Myocyte (in vitro differentiated cells): ENCODE data around the gene PDSS2. TPM values are rescaled to one million over a fixed set of nuclear protein-coding genes. Genes with fewer than 3 reads are reported as not detected.
"Not testable (repeated sequence)": the region's sequence is repeated elsewhere in the genome, so short reads cannot be mapped to it uniquely, and the experiment has no call there.

Experiments used
- DNase-seq: peaks from one replicate; pipeline ENCODE4 v3.0.0-alpha.2; 2012; ENCODE audit warnings: low read depth
- total RNA-seq: library from RNA; depleted of rRNA; stranded (reverse); fragments of >200 nt; gene quantifications from 2 replicates; pipeline ENCODE4 v1.2.3, GENCODE V29; 2014

PDSS2 gene
- total RNA-seq, 1 donor from 2014 or later = 87.6 TPM

DNA sequence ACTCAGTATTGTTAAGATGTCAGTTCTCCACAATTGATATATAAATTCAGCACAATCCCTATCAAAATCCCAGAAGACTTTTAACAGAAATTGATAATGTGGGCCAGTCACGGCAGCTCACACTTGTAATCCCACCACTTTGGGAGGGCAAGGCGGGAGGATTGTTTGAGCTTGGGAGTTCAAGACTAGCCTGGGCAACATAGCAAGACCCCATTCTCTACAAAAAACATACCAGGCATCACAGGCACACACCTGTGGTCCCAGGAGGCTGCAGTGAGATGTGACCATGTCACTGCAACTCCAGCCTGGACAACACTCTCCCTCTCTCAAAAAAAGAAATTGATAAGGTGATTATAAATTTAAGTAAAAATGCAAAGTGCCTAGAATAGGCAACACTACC lies 90.9 kb downstream of the PDSS2 start:
- no peak for DNase-seq

DNA sequence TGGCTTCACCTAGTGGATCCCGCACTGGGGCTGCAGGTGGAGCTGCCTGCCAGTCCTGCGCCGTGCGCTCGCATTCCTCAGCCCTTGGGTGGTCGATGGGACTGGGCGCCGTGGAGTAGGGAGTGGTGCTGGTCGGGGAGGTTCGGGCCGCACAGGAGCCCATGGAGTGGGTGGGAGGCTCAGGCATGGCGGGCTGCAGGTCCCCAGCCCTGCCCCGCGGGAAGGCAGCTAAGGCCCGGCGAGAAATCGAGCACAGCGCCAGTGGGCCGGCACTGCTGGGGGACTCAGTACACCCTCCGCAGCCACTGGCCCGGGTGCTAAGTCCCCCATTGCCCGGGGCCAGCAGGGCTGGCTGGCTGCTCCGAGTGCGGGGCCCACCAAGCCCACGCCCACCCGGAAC lies 95.2 kb downstream of the PDSS2 start:
- DNase-seq = not testable (repeated sequence)

DNA sequence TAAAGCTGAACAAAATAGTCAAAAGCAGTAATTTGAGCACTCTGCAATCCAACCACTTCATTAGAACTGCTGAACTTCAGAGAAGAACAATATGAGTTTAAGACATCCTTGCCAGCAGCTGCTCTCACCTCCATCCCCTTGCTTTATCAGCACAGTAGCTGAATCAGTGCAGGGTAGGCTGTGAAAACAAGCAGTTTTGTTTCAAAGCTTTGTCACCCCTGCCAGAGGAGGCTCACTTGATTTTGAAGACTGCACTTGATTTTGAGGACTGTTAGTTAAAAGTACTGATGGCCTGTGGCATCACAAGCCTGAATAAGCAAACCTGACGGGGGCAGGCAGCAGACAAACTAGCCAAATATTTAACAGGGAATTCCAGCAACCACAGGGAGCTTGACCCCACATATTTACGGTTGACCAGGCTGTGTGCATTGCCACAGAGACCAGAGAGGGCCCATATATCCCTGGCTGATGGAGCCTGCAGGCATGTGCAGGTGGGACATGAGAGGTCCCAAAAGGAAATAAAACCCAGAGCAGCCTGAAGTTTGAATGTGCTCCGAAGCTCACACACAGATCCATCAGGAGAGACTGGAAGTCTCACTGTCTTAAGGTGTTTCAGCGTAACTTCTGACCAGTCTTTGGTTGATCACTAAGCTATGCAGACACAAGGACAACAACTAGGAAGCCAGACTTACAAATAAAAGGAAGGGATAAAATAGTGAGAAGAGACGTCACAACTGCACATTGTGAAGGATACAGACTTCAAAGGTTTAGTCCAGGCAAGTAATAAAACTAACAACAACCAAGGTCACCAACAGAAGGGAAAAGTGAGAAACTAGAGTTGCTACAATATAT lies 97.4 kb downstream of the PDSS2 start:
- DNase-seq = peak; percentile 70

DNA sequence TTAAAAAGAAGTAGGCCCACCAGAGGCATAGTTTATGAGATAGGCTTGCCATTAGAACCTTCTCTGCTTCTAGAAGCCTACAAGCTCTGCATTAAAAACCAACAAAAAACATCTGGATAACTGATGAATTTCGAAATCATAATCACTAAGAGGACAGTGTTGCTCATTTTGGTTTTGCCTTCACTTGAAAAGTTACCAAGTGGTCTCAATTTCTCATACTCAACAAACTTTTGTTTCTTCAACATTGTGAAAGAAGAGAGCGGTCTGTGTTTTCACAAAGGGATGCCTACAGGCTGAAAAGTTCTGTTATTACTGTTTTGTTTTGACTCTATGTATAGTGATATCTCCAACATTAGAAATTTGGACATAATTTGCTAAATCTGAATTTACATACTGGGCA lies 98.9 kb downstream of the PDSS2 start:
- no peak for DNase-seq

DNA sequence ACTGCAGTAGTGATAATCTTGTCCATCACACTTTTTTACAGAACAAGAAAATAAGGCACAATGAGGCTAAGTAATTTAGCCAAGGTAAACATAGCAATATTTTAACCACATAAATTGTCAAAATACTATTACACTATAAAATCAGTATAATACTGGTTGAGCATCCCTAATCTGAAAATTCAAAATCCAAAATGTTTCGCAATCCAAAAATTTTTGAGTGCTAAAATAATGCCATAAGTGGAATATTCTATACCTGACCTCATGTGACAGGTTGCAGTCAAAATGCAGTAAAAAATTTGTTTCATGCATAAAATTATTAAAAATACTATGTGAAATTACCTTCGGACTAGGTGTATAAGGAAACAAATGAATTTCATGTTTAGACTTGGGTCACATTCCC lies 101.5 kb downstream of the PDSS2 start:
- no peak for DNase-seq

DNA sequence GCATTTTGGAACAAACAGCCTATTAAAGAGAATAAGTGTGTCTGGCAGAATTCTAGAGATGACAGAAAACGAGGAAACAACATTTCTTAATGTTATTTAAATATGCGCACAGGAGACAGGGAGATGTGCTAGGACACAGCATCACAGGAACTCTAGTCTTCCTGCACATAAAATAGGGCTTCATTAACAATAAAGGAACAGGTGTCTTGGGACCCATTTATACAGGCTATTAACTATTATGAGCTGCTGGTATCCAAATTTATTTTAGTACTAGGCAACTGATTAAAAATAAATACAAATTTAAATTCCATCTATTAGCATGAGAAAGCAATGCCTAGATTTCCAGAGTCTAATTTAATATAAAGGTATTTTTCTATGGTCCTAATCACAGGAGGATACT lies 102.3 kb downstream of the PDSS2 start:
- DNase-seq = no peak

- no peak for DNase-seq
These were observed 103.7 kb downstream of the PDSS2 start for GRCh38 chr6:107355659-107356058.

DNA sequence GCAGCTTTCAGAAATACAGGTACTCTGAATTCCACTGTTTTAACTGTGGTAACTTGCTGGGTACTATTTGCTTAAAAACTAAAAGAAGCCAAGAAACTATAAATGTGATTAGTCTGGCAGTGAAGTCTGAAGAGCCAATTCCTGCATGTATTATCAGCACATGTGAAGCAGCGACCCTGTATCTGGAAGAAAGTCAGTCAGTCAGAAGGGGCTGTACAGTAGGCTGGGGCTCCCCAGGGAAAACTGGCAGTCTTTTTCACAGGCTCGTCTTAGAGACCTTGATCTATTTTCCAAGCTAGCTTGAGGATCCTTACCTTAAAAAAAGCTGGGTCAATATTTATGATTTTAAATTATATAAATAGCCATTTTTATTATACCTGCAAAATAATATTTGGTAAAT lies 104.9 kb downstream of the PDSS2 start:
- no peak for DNase-seq

DNA sequence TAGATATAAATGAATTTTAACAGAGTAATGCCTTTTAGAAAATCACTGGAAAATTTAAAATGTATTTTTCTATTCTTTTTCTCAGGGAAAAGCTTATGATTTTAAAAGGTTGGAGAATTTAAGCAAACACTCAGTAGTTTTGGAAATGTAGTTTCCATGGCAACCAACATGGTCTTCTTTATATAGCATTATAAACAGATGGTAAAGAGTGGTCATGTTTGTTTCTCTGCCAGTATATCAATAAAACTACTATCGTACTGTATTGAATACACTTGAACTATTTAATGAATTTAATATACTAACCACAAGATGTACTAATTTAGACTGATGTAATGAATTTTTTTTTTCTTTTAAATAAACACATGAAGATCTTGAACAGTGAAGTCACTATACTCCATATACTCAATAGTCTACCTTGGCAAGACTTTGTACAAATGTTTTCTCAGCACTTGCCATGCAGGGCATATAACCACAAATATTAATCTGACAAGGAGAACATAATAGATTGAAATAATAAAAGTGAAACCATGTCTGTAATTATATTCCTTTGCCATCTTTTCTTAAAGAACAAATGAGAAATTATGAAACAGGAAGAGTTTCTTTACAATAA lies 105.5 kb downstream of the PDSS2 start:
- no peak for DNase-seq

DNA sequence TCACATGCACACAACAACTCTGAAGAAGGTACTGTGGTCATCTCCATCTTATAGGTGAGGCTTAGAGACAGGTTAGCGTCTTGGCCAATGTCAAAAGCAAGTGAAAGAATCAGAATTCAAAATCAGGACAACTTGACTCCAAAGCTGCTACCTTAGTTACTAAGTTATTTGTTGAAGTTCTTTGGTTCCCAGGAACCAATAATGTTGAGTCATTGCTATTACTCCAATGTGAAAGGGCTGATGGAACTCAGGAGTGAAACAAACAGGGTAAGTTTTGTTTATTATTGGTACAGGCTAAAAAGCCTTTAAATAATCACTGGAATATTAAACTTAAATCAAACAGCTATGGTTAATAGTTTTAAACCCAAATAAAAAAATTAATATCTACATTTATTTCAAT lies 111.1 kb downstream of the PDSS2 start:
- DNase-seq = no peak

DNA sequence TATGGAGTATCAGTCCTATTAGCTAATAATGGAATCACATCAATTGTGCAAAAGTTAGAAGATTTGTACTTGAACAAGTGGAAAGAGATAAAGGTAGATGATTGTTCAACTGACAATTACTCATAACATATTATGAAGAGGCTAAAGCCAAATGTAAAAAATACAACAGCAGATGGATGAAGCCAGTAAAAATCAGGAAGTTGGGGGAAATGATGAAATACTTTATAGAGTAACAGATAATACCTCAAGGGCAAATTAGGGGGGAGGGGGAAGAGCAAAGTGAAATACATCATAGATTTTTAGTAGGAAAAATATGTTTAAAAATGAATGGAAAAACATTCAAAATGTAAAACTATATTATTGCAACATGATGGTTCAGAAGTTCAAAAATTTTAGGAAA lies 114.0 kb downstream of the PDSS2 start:
- DNase-seq = no peak

- no peak for DNase-seq
These were observed 114.4 kb downstream of the PDSS2 start for GRCh38 chr6:107344981-107345380.

GRCh38 chr6:107344383-107344782 lies 115.0 kb downstream of the PDSS2 start:
- peak; percentile 5 for DNase-seq

- no peak for DNase-seq
These were observed 117.2 kb downstream of the PDSS2 start for GRCh38 chr6:107342144-107342543.

DNA sequence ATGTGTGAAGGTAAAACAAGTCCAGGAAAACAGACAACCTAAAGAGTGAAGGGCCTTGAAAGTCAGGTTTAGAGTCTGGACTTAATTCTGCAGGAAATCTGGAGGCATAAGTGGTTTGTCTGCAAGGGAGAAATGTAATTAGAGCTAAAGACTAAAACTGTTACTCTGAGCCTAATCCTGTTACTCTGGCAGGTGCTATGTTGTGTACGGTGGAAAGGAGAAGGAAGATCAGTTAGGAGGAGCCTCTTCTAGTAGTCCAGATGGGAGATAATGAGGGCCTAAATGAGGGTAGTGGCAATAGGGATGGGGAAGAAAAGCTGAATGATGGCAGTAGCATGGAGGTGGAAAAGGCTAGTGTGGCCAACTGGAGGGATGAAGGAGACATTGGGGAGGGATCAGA lies 118.5 kb downstream of the PDSS2 start:
- DNase-seq = no peak

GRCh38 chr6:107337191-107337741 lies 122.1 kb downstream of the PDSS2 start:
- no peak for DNase-seq

DNA sequence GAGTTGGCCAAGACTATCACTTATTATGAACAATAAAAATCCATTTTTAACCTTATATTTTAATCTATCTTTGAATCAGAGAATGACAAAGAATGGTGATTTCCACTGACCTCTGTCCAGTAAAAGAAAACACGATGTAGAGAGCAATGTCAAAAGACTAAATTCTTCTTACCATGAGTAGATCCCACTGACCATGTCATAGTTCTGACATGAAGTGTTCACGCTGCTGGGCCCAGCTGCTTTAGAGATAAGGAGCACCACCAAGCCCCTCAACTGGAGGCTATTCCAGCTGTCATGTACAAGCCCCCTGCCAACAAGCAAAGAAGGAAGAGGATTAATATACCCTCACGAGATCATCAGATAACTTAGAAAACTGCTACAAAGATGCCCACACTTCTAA lies 125.3 kb downstream of the PDSS2 start:
- DNase-seq = no peak

- no peak for DNase-seq
These were observed 125.9 kb downstream of the PDSS2 start for GRCh38 chr6:107333491-107333890.

GRCh38 chr6:107331409-107332386 lies 127.7 kb downstream of the PDSS2 start:
- DNase-seq = no peak

- DNase-seq = no peak
These were observed 129.2 kb downstream of the PDSS2 start for GRCh38 chr6:107330168-107330567.

DNA sequence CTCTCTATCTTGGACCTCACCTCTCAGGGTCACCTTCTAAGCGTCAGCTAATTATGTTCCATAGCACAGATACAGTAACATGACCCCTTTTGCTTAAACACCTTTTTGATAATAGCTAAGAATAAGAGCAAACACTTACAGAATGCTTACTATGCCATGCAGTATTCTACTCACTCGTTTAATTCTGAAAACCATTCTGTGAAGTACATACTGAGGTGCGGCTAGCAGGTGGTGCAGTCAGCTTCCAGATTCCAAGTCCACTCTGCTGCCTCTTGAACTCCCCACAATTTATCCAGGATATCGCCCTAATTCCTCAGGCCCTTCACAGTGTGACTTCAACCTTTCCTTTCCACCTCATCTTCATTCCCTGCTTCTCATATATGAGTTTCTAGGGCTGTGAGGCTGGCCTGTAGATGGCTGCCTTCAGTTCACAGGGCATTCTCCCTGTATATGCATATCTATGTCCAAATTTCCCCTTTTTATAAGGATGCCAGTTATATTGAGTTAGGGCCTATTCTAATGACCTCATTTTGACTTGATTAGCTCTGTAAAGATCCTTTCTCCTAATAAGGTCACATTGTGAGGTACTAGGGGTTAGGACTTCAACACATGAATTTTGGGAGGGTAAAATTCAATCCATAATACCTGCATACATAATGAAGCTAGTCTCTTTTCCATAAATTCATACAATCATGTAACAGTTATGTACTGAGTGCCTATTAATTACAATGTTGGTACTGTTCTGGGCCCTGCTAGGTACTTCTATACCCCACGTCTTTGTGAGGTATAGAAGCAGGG lies 130.1 kb downstream of the PDSS2 start:
- no peak for DNase-seq
